ENCODE measurements around the gene GSDMA. TPM values are rescaled to one million over a fixed set of nuclear protein-coding genes. Genes with fewer than 3 reads are reported as not detected.

GSDMA gene
- total and polyA plus RNA-seq, 4 donors, result 0.06 to 0.23 (median 0.13) TPM

- H3K4me3 ChIP-seq (ENCODE audit: low read depth in 1 of 3, low read length in 3 of 3), result no peak overlapping the region
- no peak overlapping the region for H3K27ac ChIP-seq (ENCODE audit: low read depth in 1 of 2, low read length in 2 of 2)
- H3K27me3 ChIP-seq (ENCODE audit: control insufficient read depth in 4 of 4, insufficient read depth in 4 of 4, low read length in 3 of 4), result no peaks in the 10 kb centered on the region
- no peak for DNase-seq (ENCODE audit: low spot score)
- H3K9ac ChIP-seq (ENCODE audit: low read depth in 1 of 2, low read length in 2 of 2), result no peak overlapping the region
- H3K36me3 ChIP-seq (ENCODE audit: control insufficient read depth in 4 of 4, insufficient read depth in 3 of 4, low read depth in 1 of 4, low read length in 3 of 4), result no peaks in the 10 kb centered on the region
- peaks cover 3 to 16% (median 10%) of the 10 kb centered on the region in 4 donors for H3K4me1 ChIP-seq (ENCODE audit: control insufficient read depth in 4 of 4, insufficient read depth in 4 of 4, low read length in 3 of 4)
- TF ChIP-seq REST (IDR thresholded peaks at IDR 0.05) (no peak), FOXA2 (IDR thresholded peaks at IDR 0.05) (no peak), TAF1 (conservative IDR thresholded peaks at IDR 0.05) (no peak)
- H3K9me3 ChIP-seq (ENCODE audit: control insufficient read depth in 4 of 4, low read length in 3 of 4), result no peaks in the 10 kb centered on the region
- WGBS, result 92% methylated on average over 3 of the region's 3 CpGs
These were observed 26.9 kb upstream of the GSDMA start for GRCh38 chr17:39935909-39936308.

- Histone ChIP-seq H3K9ac (ENCODE audit: low read depth in 1 of 2, low read length in 2 of 2) (no peak overlapping the region), H3K36me3 (ENCODE audit: control insufficient read depth in 4 of 4, insufficient read depth in 3 of 4, low read depth in 1 of 4, low read length in 3 of 4) (no peaks in the 10 kb centered on the region), H3K27me3 (ENCODE audit: control insufficient read depth in 4 of 4, insufficient read depth in 4 of 4, low read length in 3 of 4) (no peaks in the 10 kb centered on the region), H3K4me1 (ENCODE audit: control insufficient read depth in 4 of 4, insufficient read depth in 4 of 4, low read length in 3 of 4) (peaks cover 3 to 16% (median 10%) of the 10 kb centered on the region in 4 donors), H3K27ac (ENCODE audit: low read depth in 1 of 2, low read length in 2 of 2) (no peak overlapping the region), H3K9me3 (ENCODE audit: control insufficient read depth in 4 of 4, low read length in 3 of 4) (no peaks in the 10 kb centered on the region), H3K4me3 (ENCODE audit: low read depth in 1 of 3, low read length in 3 of 3) (no peak overlapping the region)
- DNase-seq (ENCODE audit: low spot score), result no peak
- WGBS, result 96% methylated on average over 3 of the region's 3 CpGs
- no peak for TF ChIP-seq FOXA1 (IDR thresholded peaks at IDR 0.05)
- TF ChIP-seq, protein P1, sequence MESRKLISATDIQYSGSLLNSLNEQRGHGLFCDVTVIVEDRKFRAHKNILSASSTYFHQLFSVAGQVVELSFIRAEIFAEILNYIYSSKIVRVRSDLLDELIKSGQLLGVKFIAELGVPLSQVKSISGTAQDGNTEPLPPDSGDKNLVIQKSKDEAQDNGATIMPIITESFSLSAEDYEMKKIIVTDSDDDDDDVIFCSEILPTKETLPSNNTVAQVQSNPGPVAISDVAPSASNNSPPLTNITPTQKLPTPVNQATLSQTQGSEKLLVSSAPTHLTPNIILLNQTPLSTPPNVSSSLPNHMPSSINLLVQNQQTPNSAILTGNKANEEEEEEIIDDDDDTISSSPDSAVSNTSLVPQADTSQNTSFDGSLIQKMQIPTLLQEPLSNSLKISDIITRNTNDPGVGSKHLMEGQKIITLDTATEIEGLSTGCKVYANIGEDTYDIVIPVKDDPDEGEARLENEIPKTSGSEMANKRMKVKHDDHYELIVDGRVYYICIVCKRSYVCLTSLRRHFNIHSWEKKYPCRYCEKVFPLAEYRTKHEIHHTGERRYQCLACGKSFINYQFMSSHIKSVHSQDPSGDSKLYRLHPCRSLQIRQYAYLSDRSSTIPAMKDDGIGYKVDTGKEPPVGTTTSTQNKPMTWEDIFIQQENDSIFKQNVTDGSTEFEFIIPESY (IDR thresholded peaks at IDR 0.05), result no peak
These were observed 25.4 kb upstream of the GSDMA start for GRCh38 chr17:39937447-39937846.

DNA sequence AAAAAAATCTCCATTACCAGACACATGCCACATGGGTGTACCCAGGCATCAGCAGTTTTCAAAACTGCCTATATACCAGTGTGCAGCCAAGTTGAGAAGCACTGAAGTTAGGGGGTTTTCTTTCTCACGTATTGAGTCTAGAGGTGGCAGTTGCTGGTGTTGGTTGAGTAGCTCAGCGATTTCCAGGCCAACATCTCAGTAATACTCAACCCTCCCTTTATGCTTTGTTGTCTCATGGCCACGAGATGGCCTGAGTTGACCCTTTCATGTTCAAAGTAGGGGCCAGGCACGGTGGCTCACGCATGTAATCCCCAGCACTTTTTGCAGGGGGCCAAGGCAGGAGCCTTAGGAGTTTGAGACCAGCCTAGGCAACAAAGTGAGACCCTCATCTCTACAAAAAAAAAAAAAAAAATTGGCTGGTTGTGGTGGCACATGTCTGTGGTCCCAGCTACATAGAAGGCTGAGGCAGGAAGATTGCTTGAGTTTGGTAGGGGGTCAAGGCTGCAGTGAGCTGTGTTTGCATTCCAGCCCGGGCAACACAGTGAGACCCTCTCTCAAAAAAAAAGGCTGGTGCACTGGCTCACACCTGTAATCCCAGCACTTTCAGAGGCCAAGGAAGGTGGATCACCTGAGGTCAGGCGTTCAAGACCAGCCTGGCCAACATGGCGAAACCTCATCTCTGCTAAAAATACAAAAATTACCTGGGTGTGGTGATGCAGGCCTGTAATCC lies 24.5 kb upstream of the GSDMA start:
- no peaks in the 10 kb centered on the region for H3K36me3 ChIP-seq (ENCODE audit: control insufficient read depth in 4 of 4, insufficient read depth in 3 of 4, low read depth in 1 of 4, low read length in 3 of 4)
- peaks cover 3 to 16% (median 11%) of the 10 kb centered on the region in 4 donors for H3K4me1 ChIP-seq (ENCODE audit: control insufficient read depth in 4 of 4, insufficient read depth in 4 of 4, low read length in 3 of 4)
- DNase-seq (ENCODE audit: low spot score), result no peak
- H3K27me3 ChIP-seq (ENCODE audit: control insufficient read depth in 4 of 4, insufficient read depth in 4 of 4, low read length in 3 of 4), result no peaks in the 10 kb centered on the region
- H3K9me3 ChIP-seq (ENCODE audit: control insufficient read depth in 4 of 4, low read length in 3 of 4), result no peaks in the 10 kb centered on the region
- WGBS, result 66% methylated on average over 8 of the region's 8 CpGs
- TF ChIP-seq FOXA2 (IDR thresholded peaks at IDR 0.05) (no peak), FOXA1 (IDR thresholded peaks at IDR 0.05) (no peak), GABPA (IDR thresholded peaks at IDR 0.05 in 1 of 2, conservative IDR thresholded peaks at IDR 0.05 in 1 of 2) (no peak), EGR1 (IDR thresholded peaks at IDR 0.05; ENCODE audit: low read depth in 2 of 2) (no peak), CTCF (IDR thresholded peaks at IDR 0.05; ENCODE audit: low read depth, low read length, missing input control) (no peak), RXRA (IDR thresholded peaks at IDR 0.05) (no peak), JUND (IDR thresholded peaks at IDR 0.05) (no peak)
- TF ChIP-seq, protein P2, sequence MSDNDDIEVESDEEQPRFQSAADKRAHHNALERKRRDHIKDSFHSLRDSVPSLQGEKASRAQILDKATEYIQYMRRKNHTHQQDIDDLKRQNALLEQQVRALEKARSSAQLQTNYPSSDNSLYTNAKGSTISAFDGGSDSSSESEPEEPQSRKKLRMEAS (IDR thresholded peaks at IDR 0.05), result no peak
- TF ChIP-seq, protein P3, sequence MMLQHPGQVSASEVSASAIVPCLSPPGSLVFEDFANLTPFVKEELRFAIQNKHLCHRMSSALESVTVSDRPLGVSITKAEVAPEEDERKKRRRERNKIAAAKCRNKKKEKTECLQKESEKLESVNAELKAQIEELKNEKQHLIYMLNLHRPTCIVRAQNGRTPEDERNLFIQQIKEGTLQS (IDR thresholded peaks at IDR 0.05), result no peak
- no peak overlapping the region for H3K27ac ChIP-seq (ENCODE audit: low read depth in 1 of 2, low read length in 2 of 2)
- H3K4me3 ChIP-seq (ENCODE audit: low read depth in 1 of 3, low read length in 3 of 3), result no peak overlapping the region
- H3K9ac ChIP-seq (ENCODE audit: low read depth in 1 of 2, low read length in 2 of 2), result no peak overlapping the region
